HEK293T (cell line): ENCODE results near the gene GBGT1.

Experiments
- CTCF ChIA-PET: fragments of 350-600 bp; formaldehyde crosslinking; extraction: SDS; loops from one replicate; lab custom pipeline; 2021; ENCODE audit warnings: antibody characterized with exemption, inconsistent platforms; lab: Yijun Ruan, JAX
- POLR2A ChIA-PET: fragments of 350-600 bp; formaldehyde crosslinking; extraction: SDS; loops from one replicate; lab custom pipeline; 2020; ENCODE audit warnings: antibody characterized with exemption, inconsistent platforms; lab: Yijun Ruan, JAX
- DNase-seq: peaks from one replicate; pipeline ENCODE4 v3.0.0; 2012; ENCODE audit warnings: mixed read lengths; ENCODE audit errors: extremely low spot score
- ARNT ChIP-seq: fragments of 450-650 bp; IDR thresholded peaks from 2 replicates; pipeline ENCODE4 v1.6.1; 2017; ENCODE audit warnings: mild to moderate bottlenecking
- BHLHE40 ChIP-seq: fragments of 450-650 bp; IDR thresholded peaks from 2 replicates; pipeline ENCODE4 v1.6.1; 2016; ENCODE audit warnings: mild to moderate bottlenecking, moderate library complexity, borderline replicate concordance
- CTBP1 ChIP-seq: fragments of 450-650 bp; IDR thresholded peaks from 2 replicates; pipeline ENCODE4 v1.6.1; 2016; ENCODE audit warnings: borderline replicate concordance
- ELF4 ChIP-seq: fragments of 450-650 bp; IDR thresholded peaks from 2 replicates; pipeline ENCODE4 v1.6.1; 2017; ENCODE audit warnings: antibody characterized with exemption
- FOXA1 ChIP-seq: fragments of 450-650 bp; IDR thresholded peaks from 2 replicates; pipeline ENCODE4 v1.6.1; 2016; ENCODE audit warnings: mild to moderate bottlenecking
- FOXK2 ChIP-seq: fragments of 450-650 bp; IDR thresholded peaks from 2 replicates; pipeline ENCODE4 v1.6.1; 2016; ENCODE audit warnings: mild to moderate bottlenecking
- FOXM1 ChIP-seq: fragments of 450-650 bp; IDR thresholded peaks from 2 replicates; pipeline ENCODE4 v1.6.1; 2017; ENCODE audit warnings: mild to moderate bottlenecking, borderline replicate concordance
- HDGF ChIP-seq: fragments of 450-650 bp; IDR thresholded peaks from 2 replicates; pipeline ENCODE4 v1.6.1; 2017; ENCODE audit warnings: antibody characterized with exemption, borderline replicate concordance
- L3MBTL2 ChIP-seq: fragments of 450-650 bp; conservative IDR thresholded peaks from 2 replicates; pipeline ENCODE4 v1.6.1; 2016; ENCODE audit warnings: mild to moderate bottlenecking
- LEF1 ChIP-seq: fragments of 450-650 bp; IDR thresholded peaks from 2 replicates; pipeline ENCODE4 v1.6.1; 2017; ENCODE audit warnings: mild to moderate bottlenecking, borderline replicate concordance
- NFRKB ChIP-seq: fragments of 450-650 bp; IDR thresholded peaks from 2 replicates; pipeline ENCODE4 v1.6.1; 2016; ENCODE audit warnings: mild to moderate bottlenecking, moderate library complexity
- SP1 ChIP-seq: fragments of 450-650 bp; IDR thresholded peaks from 2 replicates; pipeline ENCODE4 v1.6.1; 2017
- SUZ12 ChIP-seq: fragments of 450-650 bp; IDR thresholded peaks from 2 replicates; pipeline ENCODE4 v1.6.1; 2016; ENCODE audit warnings: mild to moderate bottlenecking
- TARDBP ChIP-seq: fragments of 450-650 bp; IDR thresholded peaks from 2 replicates; pipeline ENCODE4 v1.6.1; 2016
- ZNF384 ChIP-seq: fragments of 450-650 bp; IDR thresholded peaks from 2 replicates; pipeline ENCODE4 v1.6.1; 2016
- TF ChIP-seq, protein P1 (sequence below): fragments of 450-650 bp; IDR thresholded peaks from 2 replicates; pipeline ENCODE4 v1.6.1; 2016

Gene GBGT1

DNA sequence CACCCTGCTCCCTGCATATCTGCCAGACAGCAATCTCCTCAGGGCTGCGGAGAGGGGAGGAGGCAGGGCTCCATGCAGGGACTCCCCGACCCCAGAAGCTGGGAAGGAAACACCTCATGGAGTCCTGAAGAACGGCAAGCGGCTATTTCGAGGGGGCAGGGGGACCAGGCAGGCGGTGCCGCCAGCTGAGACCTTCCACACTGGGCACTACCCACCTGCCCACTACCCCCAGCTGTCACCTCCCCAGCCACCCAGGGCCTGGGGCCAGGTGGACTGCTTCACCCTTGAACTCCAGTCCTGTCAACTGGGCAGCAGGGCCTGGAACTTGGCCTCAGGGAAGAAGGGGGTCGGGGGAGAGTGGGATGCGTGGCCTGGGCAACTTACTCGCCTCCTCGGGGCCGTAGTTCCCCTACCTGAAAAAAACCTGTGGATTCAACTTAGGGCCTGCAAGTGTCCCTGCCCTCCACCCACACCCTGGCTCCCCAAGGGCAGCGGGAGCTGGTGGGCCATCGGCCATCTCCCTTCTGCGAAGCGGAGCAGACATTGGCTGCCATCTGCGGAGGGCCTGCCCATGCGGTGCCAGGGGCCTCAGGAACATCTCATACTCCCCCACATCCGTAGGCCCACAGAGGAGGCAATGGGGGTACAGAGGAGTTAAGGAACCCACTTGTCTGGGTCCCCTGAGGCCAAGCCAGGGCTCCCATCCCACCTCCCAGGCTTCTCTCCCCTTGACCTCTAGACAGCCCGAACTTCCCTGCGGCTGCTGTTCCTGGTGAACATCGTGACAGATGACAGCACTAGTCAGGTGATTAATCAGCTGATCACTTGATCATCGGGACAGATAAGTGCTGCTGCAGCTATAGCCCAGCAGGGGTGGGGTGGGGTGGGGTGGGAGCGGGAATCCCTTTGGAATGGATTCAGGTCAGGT, 24.2 kb downstream of the GBGT1 start:
- ChIA-PET POLR2A (no interaction called here), CTCF (no interaction called here)

DNA sequence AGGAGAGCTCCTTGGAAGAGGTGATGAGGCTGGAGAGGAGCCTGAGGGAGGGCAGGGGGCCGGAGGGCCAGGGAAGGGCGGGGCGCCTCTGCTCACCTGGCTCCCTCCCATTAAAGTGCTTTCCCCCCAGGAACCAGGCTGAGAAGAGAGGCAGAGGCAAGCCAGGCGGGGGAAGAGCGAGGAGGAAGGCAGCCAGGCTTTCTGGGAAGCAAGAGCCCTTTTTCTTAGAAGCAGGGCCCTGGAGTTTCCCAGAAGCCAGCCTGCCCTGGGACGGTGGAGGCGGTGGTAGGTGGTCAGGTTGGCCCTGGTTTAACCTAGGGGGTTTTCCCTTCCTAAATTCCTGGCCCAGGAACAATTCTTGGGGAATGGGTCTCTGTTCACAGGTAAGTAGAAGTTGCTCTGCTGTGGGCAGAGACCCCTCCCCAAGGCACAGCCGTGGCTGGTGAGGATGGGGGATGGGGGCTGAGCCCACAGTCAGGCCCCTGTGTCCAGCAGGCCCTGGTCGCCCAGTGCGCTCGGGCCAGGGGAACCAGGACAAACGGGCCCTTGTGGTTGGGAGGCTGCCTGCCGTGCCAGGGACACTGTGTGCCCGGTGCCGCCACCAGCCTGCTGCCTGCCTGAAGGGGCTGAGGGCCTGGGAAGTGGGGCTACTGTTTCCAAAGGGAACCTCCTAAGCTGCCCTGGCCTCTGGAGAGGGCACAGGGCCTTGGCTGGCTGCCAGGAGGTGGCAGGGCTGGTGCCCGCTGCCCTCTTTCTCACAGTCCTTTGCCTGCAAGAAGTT, 26.1 kb downstream of the GBGT1 start:
- no peak for DNase-seq
- TF ChIP-seq SP1 (no peak), NFRKB (no peak), CTBP1 (no peak), FOXA1 (no peak), L3MBTL2 (no peak), ELF4 (no peak), BHLHE40 (no peak), HDGF (no peak), ZNF384 (no peak), TARDBP (no peak), FOXM1 (no peak), FOXK2 (no peak), SUZ12 (no peak), ARNT (no peak), LEF1 (no peak)
- TF ChIP-seq, protein P1, sequence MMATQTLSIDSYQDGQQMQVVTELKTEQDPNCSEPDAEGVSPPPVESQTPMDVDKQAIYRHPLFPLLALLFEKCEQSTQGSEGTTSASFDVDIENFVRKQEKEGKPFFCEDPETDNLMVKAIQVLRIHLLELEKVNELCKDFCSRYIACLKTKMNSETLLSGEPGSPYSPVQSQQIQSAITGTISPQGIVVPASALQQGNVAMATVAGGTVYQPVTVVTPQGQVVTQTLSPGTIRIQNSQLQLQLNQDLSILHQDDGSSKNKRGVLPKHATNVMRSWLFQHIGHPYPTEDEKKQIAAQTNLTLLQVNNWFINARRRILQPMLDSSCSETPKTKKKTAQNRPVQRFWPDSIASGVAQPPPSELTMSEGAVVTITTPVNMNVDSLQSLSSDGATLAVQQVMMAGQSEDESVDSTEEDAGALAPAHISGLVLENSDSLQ: no peak
- POLR2A ChIA-PET: no interaction called here
- CTCF ChIA-PET: no interaction called here

More for the DNA sequence above, 24.2 kb downstream of the GBGT1 start:
- TF ChIP-seq ELF4 (no peak), FOXK2 (no peak), SUZ12 (no peak), HDGF (no peak), NFRKB (no peak), FOXM1 (no peak), ZNF384 (no peak), CTBP1 (no peak), FOXA1 (no peak), L3MBTL2 (no peak), BHLHE40 (no peak), ARNT (no peak)
- TF ChIP-seq, protein P1: no peak
- DNase-seq: no peak

DNA sequence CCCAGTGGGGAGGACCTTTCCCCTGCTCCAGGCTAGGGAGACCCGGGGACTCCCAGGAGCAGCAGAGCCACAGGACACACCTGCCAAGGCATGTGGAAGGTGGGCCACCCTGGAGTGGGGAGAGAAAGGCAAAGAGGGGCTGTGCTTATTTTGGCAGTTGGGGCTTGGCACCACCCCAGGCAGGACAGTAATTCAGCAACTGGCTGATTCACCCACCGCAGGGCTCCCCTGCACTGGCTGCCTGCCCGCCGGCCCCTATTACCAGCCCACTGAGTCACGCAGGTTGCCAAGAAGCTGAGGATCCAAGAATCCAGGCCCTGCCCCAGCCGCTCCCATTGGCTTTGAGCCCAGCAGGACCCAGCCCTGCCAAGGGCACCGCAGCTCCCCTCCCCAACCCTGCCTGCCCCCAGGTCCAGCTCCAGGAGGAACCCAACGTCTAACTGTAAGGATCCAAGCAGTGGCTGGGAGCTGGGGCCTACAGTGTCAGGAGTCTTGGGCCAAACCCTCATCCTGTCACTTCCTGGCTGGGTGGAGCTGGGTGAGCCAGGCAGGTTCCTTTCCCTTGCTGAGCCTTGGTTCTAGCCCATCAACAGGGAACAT, 28.5 kb downstream of the GBGT1 start:
- TF ChIP-seq TARDBP: no peak
- TF ChIP-seq NFRKB: no peak
- no peak for TF ChIP-seq ZNF384
- TF ChIP-seq HDGF: no peak
- TF ChIP-seq FOXK2: no peak
- no peak for TF ChIP-seq CTBP1
- TF ChIP-seq BHLHE40: no peak
- TF ChIP-seq SP1: no peak
- no peak for TF ChIP-seq FOXA1
- no peak for TF ChIP-seq SUZ12
- TF ChIP-seq LEF1: no peak
- ChIA-PET CTCF (interaction anchor here (1.1 kb wide), 1 partner anchor 16 kb away, joined by 3 read pairs; no protein-coding TSS in a partner anchor), POLR2A (no interaction called here)
- DNase-seq: no peak

DNA sequence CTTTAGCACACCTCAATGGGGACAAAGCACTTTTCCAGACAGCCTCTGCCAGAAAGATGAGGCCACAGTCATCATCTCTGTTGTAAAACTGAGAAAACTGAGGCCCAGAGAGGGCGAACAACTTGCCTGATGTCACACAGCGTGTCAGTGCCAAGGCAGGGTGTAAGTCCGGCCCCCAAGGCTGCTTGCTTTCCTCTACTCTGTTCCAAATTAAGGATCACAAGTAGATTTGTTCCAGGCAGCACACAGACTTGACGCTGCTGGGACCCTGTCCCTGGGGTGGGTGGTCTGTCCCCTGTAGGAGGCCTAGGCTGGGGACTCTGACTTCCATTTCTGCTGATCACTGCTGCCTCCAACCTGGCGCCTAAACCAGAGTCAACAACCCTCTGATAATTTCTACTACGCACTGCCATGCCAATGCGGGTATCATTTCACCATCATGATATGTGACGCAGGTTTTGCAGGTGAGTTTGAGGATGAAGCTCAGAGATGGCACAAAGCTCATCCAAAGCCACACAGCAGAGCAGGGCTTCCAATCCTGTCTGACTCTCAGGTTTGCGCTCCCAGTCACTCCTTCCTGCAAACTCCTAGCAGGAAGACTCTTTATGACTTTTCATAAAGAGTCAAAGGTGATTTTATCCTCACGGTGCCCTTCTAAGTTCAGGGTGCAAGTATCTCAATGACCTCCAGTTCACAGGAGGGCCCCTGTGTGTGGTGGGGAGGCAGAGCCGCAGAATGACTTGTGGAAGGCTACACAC, 29.1 kb downstream of the GBGT1 start:
- TF ChIP-seq TARDBP: no peak
- TF ChIP-seq, protein P1: no peak
- TF ChIP-seq SUZ12: no peak
- TF ChIP-seq BHLHE40: no peak
- no peak for TF ChIP-seq FOXA1
- POLR2A ChIA-PET: no interaction called here
- CTCF ChIA-PET: interaction anchor here (3.6 kb wide), 1 partner anchor 9 kb away, joined by 16 read pairs; no protein-coding TSS in a partner anchor
- DNase-seq: no peak
